Epithelial cell of prostate (primary cell): ENCODE measurements around the gene CLASP1.

Experiments
- DNase-seq: peaks from one replicate; pipeline ENCODE4 v3.0.0-alpha.2; 2011; ENCODE audit warnings: low read depth, low spot score
- H3K27ac ChIP-seq: fragments of 450-650 bp; 2 replicates; pipeline ENCODE4 v1.5.1; 2017; ENCODE audit warnings: mild to moderate bottlenecking

The CLASP1 gene

GRCh38 chr2:121519732-121520640 lies 129.3 kb downstream of the CLASP1 start:
- DNase-seq: no peak
- no peak overlapping the region for H3K27ac ChIP-seq

DNA sequence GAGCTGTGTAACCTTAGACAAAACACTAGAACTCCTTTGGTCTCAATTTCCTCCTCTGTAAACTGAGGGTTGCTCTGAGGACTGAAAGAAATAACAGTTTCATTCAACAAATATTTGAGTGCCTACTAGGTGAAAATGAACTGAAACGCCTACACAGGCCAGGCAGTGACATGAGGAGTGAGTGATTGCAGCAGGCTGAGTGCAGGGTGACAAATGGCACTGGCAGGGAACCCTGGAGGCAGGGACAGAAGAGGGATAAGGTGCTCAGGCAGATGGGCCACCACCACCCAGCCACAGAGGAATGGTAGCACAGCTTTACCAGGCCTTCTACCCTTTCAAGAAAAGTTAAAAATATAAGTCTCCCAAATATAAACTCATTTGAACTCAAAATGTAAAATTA lies 130.1 kb downstream of the CLASP1 start:
- H3K27ac ChIP-seq: no peak overlapping the region
- no peak for DNase-seq

DNA sequence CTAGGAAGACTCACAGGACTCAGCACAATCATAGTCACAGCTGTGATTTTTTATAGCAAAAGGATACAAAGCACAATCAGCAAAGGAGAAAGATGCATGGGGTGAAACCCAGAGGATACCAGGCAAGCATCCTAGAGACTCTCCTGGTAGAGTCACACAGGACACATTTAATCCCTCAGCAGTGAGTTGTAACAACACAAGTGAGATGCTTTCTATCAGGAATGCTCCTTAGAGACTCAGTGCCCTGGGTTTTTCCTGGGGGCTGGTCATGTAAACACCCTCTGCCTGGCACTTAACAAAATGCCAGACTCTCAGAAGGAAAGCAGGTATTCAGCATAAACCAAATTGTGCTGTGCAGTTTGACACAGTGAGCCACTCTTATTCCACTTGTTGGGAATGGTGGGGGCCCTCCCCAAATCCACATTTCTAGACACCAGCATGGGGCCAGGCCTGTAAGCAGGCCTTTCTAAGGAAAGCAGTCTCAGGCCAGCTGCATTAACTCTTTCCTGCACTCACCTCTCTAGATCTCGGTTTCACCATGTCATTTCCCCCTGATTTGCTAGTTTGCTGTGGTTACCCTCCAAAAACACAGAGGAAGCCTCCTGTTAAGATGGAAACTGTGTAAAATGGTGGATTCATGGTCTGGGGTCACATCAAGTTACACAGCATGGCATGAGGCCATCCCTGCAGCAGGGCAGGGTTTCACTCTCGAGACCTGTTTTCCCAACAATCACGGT lies 135.5 kb downstream of the CLASP1 start:
- DNase-seq: no peak
- no peak overlapping the region for H3K27ac ChIP-seq

- peak overlapping the region; percentile 26 for H3K27ac ChIP-seq
- DNase-seq: no peak
Observed at GRCh38 chr2:121510857-121511256, 138.4 kb downstream of the CLASP1 start.

GRCh38 chr2:121506621-121507020 lies 142.6 kb downstream of the CLASP1 start:
- no peak for DNase-seq

GRCh38 chr2:121505986-121506586 lies 143.2 kb downstream of the CLASP1 start:
- H3K27ac ChIP-seq: peak overlapping the region; percentile 97
- no peak for DNase-seq

More at GRCh38 chr2:121506621-121507020, 142.6 kb downstream of the CLASP1 start:
- peak overlapping the region; percentile 97 for H3K27ac ChIP-seq

DNA sequence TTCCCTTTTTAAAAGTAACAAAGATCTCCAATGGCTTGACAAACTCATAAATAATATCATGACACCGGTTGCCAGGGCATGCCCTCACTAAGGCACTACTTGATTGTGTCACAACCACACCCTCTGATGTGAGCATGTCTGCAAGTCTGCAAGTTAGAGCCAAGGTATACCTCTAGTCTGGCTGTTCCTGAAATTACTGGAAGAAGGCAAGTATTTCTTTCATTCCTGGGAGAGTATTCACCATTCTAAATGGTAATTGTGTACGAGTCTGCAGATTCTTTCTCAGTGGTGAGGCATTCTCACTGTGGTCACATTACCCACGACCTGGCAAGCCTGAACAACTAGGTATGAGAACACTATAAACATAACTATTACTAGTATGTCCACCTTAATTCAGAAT lies 144.3 kb downstream of the CLASP1 start:
- peak overlapping the region; percentile 97 for H3K27ac ChIP-seq
- peak; percentile 98 for DNase-seq

DNA sequence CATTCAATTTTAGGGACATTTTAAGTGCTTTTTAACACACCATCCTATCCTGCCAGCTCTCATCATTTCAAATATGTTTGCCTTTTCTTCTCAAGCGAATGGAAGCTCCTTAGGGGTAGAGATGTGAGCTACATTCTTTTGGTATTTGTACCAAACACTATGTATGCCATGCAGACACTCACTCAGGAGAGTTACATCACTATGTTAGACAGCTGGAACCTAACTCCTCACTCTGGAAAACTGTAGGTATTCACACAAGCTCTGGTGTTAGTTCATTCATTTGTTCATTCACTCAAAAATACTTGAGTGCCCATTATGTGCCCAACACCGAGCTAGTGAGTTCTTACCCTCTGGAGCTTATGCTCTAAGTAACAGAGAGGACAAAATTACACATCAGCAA lies 144.9 kb downstream of the CLASP1 start:
- peak overlapping the region; percentile 97 for H3K27ac ChIP-seq
- no peak for DNase-seq

DNA sequence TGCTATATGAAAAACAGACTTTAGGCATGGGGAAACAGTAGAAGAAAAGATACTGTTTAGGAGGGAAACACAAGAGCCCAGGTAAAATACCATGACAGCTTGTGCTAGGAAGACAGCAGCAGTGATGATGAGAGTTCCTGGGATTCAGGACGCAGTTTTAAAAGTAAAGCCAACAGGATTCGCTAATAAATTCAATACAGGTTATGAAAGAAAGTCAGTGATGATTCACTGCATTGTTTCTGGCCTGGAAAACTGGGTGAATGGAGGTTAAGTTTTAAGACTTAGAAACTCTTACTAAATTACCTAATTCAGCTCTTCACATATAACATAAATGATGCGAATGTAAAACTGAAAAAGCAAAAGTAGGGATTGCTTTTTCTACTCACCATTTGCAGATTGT lies 146.5 kb downstream of the CLASP1 start:
- DNase-seq: no peak

GRCh38 chr2:121502246-121502645 lies 147.0 kb downstream of the CLASP1 start:
- peak overlapping the region; percentile 97 for H3K27ac ChIP-seq
- DNase-seq: peak; percentile 73

More for the DNA sequence above, 146.5 kb downstream of the CLASP1 start:
- peak overlapping the region; percentile 97 for H3K27ac ChIP-seq

GRCh38 chr2:121501554-121501953 lies 147.7 kb downstream of the CLASP1 start:
- H3K27ac ChIP-seq: peak overlapping the region; percentile 97
- no peak for DNase-seq

- DNase-seq: peak; percentile 60
- H3K27ac ChIP-seq: peak overlapping the region; percentile 97
Observed at GRCh38 chr2:121501031-121501430, 148.2 kb downstream of the CLASP1 start.

DNA sequence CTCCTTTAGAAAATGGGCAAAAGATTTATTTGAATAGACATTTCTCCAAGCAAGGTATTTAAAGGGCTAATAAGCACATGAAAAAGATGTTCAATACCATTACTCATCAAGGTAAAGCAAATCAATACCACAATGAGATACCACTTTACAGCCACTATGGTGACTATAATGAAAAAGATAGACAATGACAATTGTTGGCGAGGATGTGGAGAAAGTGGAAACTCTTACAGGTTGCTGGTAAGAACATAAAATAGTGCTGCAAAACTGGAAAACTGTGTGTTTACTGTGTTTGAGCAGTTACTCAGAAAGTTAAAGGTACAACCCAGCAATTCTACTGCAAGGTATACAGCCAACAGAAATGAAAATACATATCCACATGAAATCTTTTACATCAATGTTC lies 150.5 kb downstream of the CLASP1 start:
- no peak overlapping the region for H3K27ac ChIP-seq
- no peak for DNase-seq

- no peak for DNase-seq
- peak overlapping the region; percentile 8 for H3K27ac ChIP-seq
Observed at GRCh38 chr2:121492409-121492808, 156.9 kb downstream of the CLASP1 start.

DNA sequence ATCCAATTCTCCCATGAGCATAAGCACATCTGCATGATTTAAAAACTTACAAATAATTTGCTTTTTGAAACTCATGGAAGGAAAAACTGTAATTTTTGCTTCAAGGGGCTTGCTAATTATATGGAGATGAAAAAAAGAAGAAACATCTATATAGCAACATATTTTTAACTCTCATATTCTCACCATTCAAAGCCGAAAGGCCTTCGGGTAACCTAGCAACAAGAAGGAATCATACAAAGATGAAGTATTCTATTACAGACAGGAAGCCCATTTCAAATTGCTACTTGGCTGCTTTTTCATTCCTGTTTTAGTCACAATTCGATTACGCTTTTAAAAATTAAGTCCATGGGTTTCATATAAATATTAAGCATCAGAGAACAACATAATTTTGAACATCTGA lies 157.7 kb downstream of the CLASP1 start:
- H3K27ac ChIP-seq: no peak overlapping the region
- DNase-seq: no peak

- no peak for DNase-seq
- H3K27ac ChIP-seq: no peak overlapping the region
Observed at GRCh38 chr2:121490584-121491133, 158.6 kb downstream of the CLASP1 start.

- no peak for DNase-seq
Observed at GRCh38 chr2:121489911-121490583, 159.2 kb downstream of the CLASP1 start.

GRCh38 chr2:121489284-121489683 lies 160.0 kb downstream of the CLASP1 start:
- no peak for DNase-seq

More at GRCh38 chr2:121489911-121490583, 159.2 kb downstream of the CLASP1 start:
- no peak overlapping the region for H3K27ac ChIP-seq

GRCh38 chr2:121486191-121486790 lies 163.0 kb downstream of the CLASP1 start:
- no peak for DNase-seq
- H3K27ac ChIP-seq: peak overlapping the region; percentile 87

More at GRCh38 chr2:121489284-121489683, 160.0 kb downstream of the CLASP1 start:
- H3K27ac ChIP-seq: no peak overlapping the region
